Activated CD8-positive, alpha-beta memory T cell treated with anti-CD3 and anti-CD28 coated beads, Interleukin-2, amount 10 ng/mL, durations not matched to agents 7 days and 5 days (primary cell): ENCODE measurements around the gene ZNRF3. TPM values are rescaled to one million over a fixed set of nuclear protein-coding genes. Genes with fewer than 3 reads are reported as not detected.

Experiments used
- ATAC-seq: fragments of 150-1000 bp; cut with Tn5 transposase; one replicate; pipeline ENCODE4 v1.10.0; 2021; ENCODE audit warnings: moderate library complexity
- CTCF ChIA-PET: fragments of 350-600 bp; sonication (Branson Sonifier 250); formaldehyde crosslinking; loops from one replicate; lab custom pipeline; 2021; ENCODE audit warnings: antibody characterized with exemption; lab: Charles Lee
- DNase-seq: peaks from one replicate; pipeline ENCODE4 v3.0.0-alpha.2; 2020
- H3K27ac Mint-ChIP-seq: one replicate; pipeline ENCODE4 v1.8.0; 2021; ENCODE audit warnings: mild to moderate bottlenecking, mixed read lengths
- H3K27me3 Mint-ChIP-seq: one replicate; pipeline ENCODE4 v1.8.0; 2021; ENCODE audit warnings: mixed read lengths
- H3K36me3 Mint-ChIP-seq: one replicate; pipeline ENCODE4 v1.8.0; 2021; ENCODE audit warnings: mild to moderate bottlenecking, mixed read lengths
- H3K4me1 Mint-ChIP-seq: one replicate; pipeline ENCODE4 v1.8.0; 2021; ENCODE audit warnings: mixed read lengths
- H3K4me3 Mint-ChIP-seq: one replicate; pipeline ENCODE4 v1.8.0; 2021; ENCODE audit warnings: mild to moderate bottlenecking, moderate library complexity, mixed read lengths
- H3K9me3 Mint-ChIP-seq: one replicate; pipeline ENCODE4 v1.8.0; 2022; ENCODE audit warnings: low read depth, mixed read lengths
- total RNA-seq, 2 experiments: library from RNA; stranded (reverse); gene quantifications; one replicate each; pipeline ENCODE4 v1.2.3, GENCODE V29; 2021

ZNRF3 gene
- total RNA-seq, 2 experiments from 2014 or later, result 0.26 to 0.79 TPM

- H3K27me3 Mint-ChIP-seq, result peaks cover 68% of the 10 kb centered on the region
- CTCF ChIA-PET, result no interaction called here
- H3K4me1 Mint-ChIP-seq, result peaks cover 22% of the 10 kb centered on the region
- DNase-seq, result no peak
- H3K4me3 Mint-ChIP-seq, result no peak overlapping the region
- no peak overlapping the region for H3K27ac Mint-ChIP-seq
- H3K9me3 Mint-ChIP-seq, result no peaks in the 10 kb centered on the region
- H3K36me3 Mint-ChIP-seq, result no peaks in the 10 kb centered on the region
- ATAC-seq, result no peak
These were observed 187.1 kb downstream of the ZNRF3 start for GRCh38 chr22:29070490-29070889.

GRCh38 chr22:29071261-29072045 lies 188.1 kb downstream of the ZNRF3 start:
- no peak for ATAC-seq
- peaks cover 71% of the 10 kb centered on the region for H3K27me3 Mint-ChIP-seq

GRCh38 chr22:29072193-29072978 lies 189.0 kb downstream of the ZNRF3 start:
- DNase-seq (peak; percentile 87), ATAC-seq (peak; percentile 98)
- peak overlapping the region; percentile 58 for H3K4me3 Mint-ChIP-seq
- no peak overlapping the region for H3K27ac Mint-ChIP-seq
- peaks cover 70% of the 10 kb centered on the region for H3K27me3 Mint-ChIP-seq
- peaks cover 13% of the 10 kb centered on the region for H3K4me1 Mint-ChIP-seq
- no peaks in the 10 kb centered on the region for H3K9me3 Mint-ChIP-seq
- H3K36me3 Mint-ChIP-seq, result no peaks in the 10 kb centered on the region
- CTCF ChIA-PET, result interaction anchor here (0.8 to 1.5 kb wide), 3 partner anchors 33 to 173 kb away, joined by 3 to 4 read pairs (median 3); no protein-coding TSS in a partner anchor

More at GRCh38 chr22:29071261-29072045, 188.1 kb downstream of the ZNRF3 start:
- Mint-ChIP-seq H3K27ac (no peak overlapping the region), H3K36me3 (no peaks in the 10 kb centered on the region), H3K9me3 (no peaks in the 10 kb centered on the region), H3K4me1 (peaks cover 15% of the 10 kb centered on the region), H3K4me3 (peak overlapping the region; percentile 58)
- DNase-seq, result peak; percentile 45
- CTCF ChIA-PET, result interaction anchor here (1.0 to 1.5 kb wide), 2 partner anchors 82 to 174 kb away, joined by 3 to 4 read pairs; no protein-coding TSS in a partner anchor

- H3K27me3 Mint-ChIP-seq, result peaks cover 74% of the 10 kb centered on the region
- ATAC-seq (peak; percentile 8), DNase-seq (no peak)
- CTCF ChIA-PET, result interaction anchor here (0.8 to 1.5 kb wide), 2 partner anchors 34 to 172 kb away, joined by 3 read pairs; no protein-coding TSS in a partner anchor
- no peaks in the 10 kb centered on the region for H3K9me3 Mint-ChIP-seq
- peaks cover 13% of the 10 kb centered on the region for H3K4me1 Mint-ChIP-seq
- no peaks in the 10 kb centered on the region for H3K36me3 Mint-ChIP-seq
- peak within 1 kb of the TSS; percentile 58 for H3K4me3 Mint-ChIP-seq
- H3K27ac Mint-ChIP-seq, result no peak within 1 kb of the TSS
These were observed 189.7 kb downstream of the ZNRF3 start, which contains the start of gene KREMEN1 for GRCh38 chr22:29072979-29073617. KREMEN1 (plus strand) TSS chr22:29073035; CDS start chr22:29073131, 96 bp downstream.

GRCh38 chr22:29073618-29074275 lies 190.4 kb downstream of the ZNRF3 start:
- ATAC-seq (no peak), DNase-seq (no peak)
- H3K4me1 Mint-ChIP-seq, result peaks cover 13% of the 10 kb centered on the region
- CTCF ChIA-PET, result no interaction called here
- H3K36me3 Mint-ChIP-seq, result no peaks in the 10 kb centered on the region
- H3K27me3 Mint-ChIP-seq, result peaks cover 81% of the 10 kb centered on the region
- H3K4me3 Mint-ChIP-seq, result no peak overlapping the region
- no peaks in the 10 kb centered on the region for H3K9me3 Mint-ChIP-seq
- no peak overlapping the region for H3K27ac Mint-ChIP-seq

GRCh38 chr22:29074276-29074772 lies 191.0 kb downstream of the ZNRF3 start:
- DNase-seq, result no peak
- CTCF ChIA-PET, result interaction anchor here (1.6 kb wide), 1 partner anchor 9 kb away, joined by 4 read pairs; no protein-coding TSS in a partner anchor
- Mint-ChIP-seq H3K4me1 (peaks cover 16% of the 10 kb centered on the region), H3K27me3 (peaks cover 83% of the 10 kb centered on the region), H3K4me3 (no peak overlapping the region), H3K36me3 (no peaks in the 10 kb centered on the region), H3K27ac (no peak overlapping the region), H3K9me3 (no peaks in the 10 kb centered on the region)
- ATAC-seq, result no peak

GRCh38 chr22:29078036-29078868 lies 194.9 kb downstream of the ZNRF3 start:
- Mint-ChIP-seq H3K27me3 (peaks cover 82% of the 10 kb centered on the region), H3K4me1 (peaks cover 11% of the 10 kb centered on the region), H3K4me3 (no peak overlapping the region), H3K9me3 (no peaks in the 10 kb centered on the region), H3K36me3 (no peaks in the 10 kb centered on the region), H3K27ac (no peak overlapping the region)
- CTCF ChIA-PET, result interaction anchor here (0.9 to 1.7 kb wide), 2 partner anchors 76 to 167 kb away, joined by 3 to 7 read pairs; no protein-coding TSS in a partner anchor
- no peak for DNase-seq
- ATAC-seq, result no peak

GRCh38 chr22:29078869-29079207 lies 195.5 kb downstream of the ZNRF3 start:
- Mint-ChIP-seq H3K27ac (no peak overlapping the region), H3K9me3 (no peaks in the 10 kb centered on the region), H3K4me3 (no peak overlapping the region), H3K27me3 (peaks cover 82% of the 10 kb centered on the region), H3K36me3 (no peaks in the 10 kb centered on the region), H3K4me1 (peaks cover 17% of the 10 kb centered on the region)
- ATAC-seq, result no peak
- DNase-seq, result no peak
- CTCF ChIA-PET, result interaction anchor here (0.9 to 1.7 kb wide), 2 partner anchors 75 to 166 kb away, joined by 3 to 7 read pairs; no protein-coding TSS in a partner anchor

- CTCF ChIA-PET, result interaction anchor here (1.7 kb wide), 1 partner anchor 75 kb away, joined by 7 read pairs; no protein-coding TSS in a partner anchor
- H3K27me3 Mint-ChIP-seq, result peaks cover 78% of the 10 kb centered on the region
- peaks cover 21% of the 10 kb centered on the region for H3K4me1 Mint-ChIP-seq
- H3K36me3 Mint-ChIP-seq, result no peaks in the 10 kb centered on the region
- DNase-seq, result no peak
- H3K4me3 Mint-ChIP-seq, result no peak overlapping the region
- H3K27ac Mint-ChIP-seq, result no peak overlapping the region
- ATAC-seq, result no peak
- no peaks in the 10 kb centered on the region for H3K9me3 Mint-ChIP-seq
These were observed 196.0 kb downstream of the ZNRF3 start for GRCh38 chr22:29079218-29079901.

GRCh38 chr22:29080106-29080975 lies 197.0 kb downstream of the ZNRF3 start:
- no peaks in the 10 kb centered on the region for H3K9me3 Mint-ChIP-seq
- no peak overlapping the region for H3K4me3 Mint-ChIP-seq
- no peak for ATAC-seq
- CTCF ChIA-PET, result interaction anchor here (0.5 to 1.3 kb wide), 2 partner anchors 12 to 458 kb away, joined by 3 read pairs; no protein-coding TSS in a partner anchor
- DNase-seq, result no peak
- no peak overlapping the region for H3K27ac Mint-ChIP-seq
- peaks cover 21% of the 10 kb centered on the region for H3K4me1 Mint-ChIP-seq
- peaks cover 76% of the 10 kb centered on the region for H3K27me3 Mint-ChIP-seq
- no peaks in the 10 kb centered on the region for H3K36me3 Mint-ChIP-seq
